ENCODE measurements around the gene ABTB1. TPM values are rescaled to one million over a fixed set of nuclear protein-coding genes. Genes with fewer than 3 reads are reported as not detected.
A peak's percentile ranks its signal among the peaks of the same experiment; 100 is the strongest.

ABTB1 gene
- total RNA-seq, 1 donor from 2014 or later = 31.7 TPM

DNA sequence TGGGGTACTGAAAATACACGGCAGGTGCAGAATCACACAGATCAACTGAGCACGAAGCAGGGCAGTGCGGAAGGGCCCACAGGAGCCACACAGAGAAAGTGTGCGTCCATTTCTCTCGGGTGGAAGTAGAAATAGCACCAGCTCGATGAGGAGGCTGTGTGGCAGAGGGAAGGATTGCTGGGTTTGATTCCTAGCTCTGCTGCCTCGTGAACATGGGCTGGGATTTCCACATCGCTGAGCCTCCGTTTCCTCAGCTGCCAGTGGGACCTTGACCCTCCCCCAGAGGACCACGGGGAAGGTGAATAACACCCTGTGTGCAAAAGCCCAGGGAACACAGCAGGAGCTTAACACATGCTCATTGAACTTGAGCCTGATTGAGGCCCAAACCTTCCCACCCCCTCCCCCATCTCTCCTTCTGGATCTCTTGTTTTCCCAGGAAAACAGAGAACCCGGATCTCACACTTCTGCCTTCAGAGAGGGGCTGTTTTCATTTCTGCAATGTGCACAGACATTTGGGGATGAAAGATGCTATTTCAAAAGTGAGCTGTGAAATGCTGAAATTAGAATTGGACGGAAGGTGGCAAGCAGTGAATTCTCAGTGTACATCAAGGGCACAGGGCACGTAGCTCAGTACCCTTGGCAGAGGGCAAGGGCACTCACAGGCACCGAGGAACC lies 38.4 kb downstream of the ABTB1 start:
- DNase-seq (ENCODE audit: missing footprints) (no peak), ATAC-seq (no peak)
- intact Hi-C loops (cut with DNase I) = no loop called here

- no peak for DNase-seq (ENCODE audit: missing footprints)
- intact Hi-C loops (cut with DNase I) = no loop called here
- no peak for ATAC-seq
Observed at GRCh38 chr3:127711896-127712295, 39.1 kb downstream of the ABTB1 start.

GRCh38 chr3:127712461-127712860 lies 39.7 kb downstream of the ABTB1 start:
- intact Hi-C loops (cut with DNase I) = no loop called here
- no peak for ATAC-seq
- no peak for DNase-seq (ENCODE audit: missing footprints)

DNA sequence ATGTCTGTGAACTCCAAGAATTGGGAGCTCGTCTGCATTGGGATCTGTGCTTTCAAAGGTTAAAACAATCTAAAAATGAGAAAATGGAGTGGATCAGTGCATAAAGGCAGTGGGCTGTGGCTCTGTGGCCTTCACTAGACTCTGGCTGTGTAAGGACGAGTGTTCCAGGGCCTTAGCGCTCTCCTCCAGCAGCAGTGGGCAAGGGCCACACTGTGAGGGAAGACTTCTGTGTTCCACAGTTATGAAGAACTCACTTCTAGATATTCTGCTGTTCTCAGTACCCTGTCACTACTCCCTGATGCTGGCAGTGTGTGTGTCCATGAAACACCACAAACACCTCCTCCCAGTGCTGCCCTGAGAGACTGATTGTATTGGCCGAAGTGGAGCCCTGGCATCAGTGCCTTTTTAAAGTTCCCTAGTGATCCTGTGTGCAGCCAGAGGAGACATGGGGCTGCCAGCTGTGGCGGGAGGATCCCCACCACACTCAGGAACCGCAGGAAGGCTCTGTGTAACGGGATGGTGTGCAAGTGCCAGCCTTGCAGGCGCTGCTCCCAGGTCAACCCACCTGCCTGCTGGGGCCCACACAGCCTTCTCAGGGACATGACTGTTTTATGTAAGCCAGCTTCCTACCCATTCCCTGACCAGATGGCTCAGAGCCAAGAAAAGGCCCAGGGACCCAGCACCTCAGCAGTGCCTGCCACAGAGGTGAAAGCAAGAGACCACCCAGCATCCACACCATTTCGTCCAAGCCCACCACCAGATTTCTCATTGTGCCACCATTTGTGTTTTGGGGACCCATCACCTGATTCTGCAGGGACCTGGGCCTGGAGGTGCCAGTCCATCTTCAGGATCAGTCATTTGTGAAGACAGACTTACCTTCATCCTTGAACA lies 40.4 kb downstream of the ABTB1 start:
- ATAC-seq = no peak
- no peak for DNase-seq (ENCODE audit: missing footprints)
- intact Hi-C loops (cut with DNase I) = no loop called here

DNA sequence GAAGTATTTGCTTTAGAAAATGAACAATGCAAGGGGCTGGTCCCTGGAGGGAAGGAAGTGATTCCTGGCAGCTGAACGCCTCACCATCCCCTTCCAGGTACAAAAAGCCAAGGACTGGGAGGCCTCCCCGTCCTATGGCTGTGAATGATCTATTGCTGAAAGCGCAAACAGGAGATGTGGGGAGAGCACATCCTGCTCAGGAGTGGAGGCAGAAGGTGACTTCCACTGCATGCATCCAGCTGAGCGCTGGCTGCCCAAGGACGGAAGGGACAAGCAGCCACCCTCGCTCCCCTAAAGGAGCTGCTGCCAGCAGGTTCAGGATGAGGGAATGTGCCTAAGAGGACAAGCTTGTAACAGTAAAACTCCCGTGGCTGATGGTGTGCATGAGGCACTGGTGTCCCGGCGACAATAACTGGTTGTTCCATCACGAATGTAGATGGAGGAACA lies 41.4 kb downstream of the ABTB1 start:
- DNase-seq (ENCODE audit: missing footprints) (no peak), ATAC-seq (no peak)
- intact Hi-C loops (cut with DNase I) = no loop called here

GRCh38 chr3:127714866-127715265 lies 42.1 kb downstream of the ABTB1 start:
- ATAC-seq = no peak
- no peak for DNase-seq (ENCODE audit: missing footprints)
- intact Hi-C loops (cut with DNase I) = no loop called here

DNA sequence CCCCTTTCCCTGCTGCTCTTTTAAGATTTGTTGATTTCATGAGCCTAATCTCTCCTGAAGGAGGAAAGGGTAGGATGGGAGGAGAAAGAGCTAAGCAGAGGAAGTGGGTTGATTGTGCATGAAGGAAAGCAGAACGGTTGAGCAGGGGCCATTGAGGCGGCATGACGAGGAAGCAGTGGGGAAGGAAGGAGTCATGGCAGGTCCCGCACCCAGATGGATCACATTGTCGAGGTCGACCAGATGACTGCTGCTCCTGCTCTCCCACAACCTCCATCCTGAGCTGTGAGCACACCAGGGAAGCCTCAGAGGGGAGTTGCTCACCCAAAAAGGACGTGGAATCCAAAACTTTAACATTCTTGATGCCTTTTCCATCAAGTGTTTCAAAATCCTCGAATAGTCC lies 42.8 kb downstream of the ABTB1 start:
- DNase-seq (ENCODE audit: missing footprints) (no peak), ATAC-seq (no peak)
- intact Hi-C loops (cut with DNase I) = no loop called here

DNA sequence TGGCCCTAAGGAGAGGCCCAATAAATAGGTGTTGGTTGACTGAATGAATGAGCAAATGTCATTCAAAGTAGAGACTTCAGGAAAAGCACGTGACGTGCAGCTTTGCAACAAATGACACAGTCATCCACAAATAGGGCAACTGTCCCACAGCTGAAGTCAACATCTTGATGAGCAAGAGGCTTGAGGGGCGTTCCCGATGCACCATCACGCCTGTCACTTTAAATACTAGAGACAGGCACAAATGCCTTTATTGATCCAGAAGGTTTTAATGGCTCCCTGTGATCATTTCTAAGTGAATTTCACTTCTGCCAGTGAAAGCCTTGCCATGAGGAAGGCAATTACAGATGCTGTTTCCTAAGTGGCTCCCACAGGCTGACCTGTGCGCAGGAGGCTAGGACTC lies 43.6 kb downstream of the ABTB1 start:
- intact Hi-C loops (cut with DNase I) = no loop called here
- DNase-seq (ENCODE audit: missing footprints) = no peak

DNA sequence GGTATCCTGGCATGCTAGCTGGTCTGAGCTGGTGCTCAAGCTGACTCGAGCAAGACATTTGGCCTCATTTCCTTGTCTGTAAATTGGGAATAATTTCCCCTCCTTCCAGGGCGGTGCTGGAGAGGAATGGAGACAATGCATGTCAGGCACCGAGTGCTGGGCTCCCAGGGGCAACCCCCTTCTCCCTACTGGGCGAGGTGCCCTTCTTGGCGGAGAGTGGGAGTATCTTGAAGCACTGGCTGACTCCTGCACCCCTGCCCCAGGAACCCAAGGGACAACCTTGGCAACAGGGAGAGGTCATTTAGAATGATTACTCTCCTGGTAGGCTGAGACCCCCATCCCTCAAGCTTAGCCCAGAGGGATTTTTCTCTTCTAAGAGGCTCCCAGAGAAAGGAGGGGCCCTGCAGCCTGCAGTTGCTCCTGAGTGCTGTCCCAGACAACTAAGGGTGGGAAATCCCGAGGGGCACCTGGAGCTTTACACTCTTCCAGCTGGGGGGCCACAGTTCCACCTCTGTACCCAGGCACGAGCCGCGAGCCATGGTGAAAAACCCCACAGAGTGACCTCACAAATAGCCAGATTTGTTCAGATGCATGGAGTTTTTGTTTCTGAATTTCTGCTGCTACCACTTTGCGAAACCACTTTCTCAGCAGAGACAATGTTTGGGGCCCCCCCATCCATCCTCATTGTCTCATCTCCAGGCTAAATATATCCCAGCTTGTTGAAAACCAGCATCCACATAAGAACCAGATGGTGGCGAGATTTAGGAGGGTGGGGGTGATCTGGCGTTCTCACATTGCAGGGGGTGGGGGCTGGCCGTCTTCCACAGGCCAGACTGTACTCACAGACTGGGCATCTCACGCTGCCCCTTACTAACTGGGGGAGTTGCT lies 44.8 kb downstream of the ABTB1 start:
- no peak for DNase-seq (ENCODE audit: missing footprints)
- ATAC-seq = peak; percentile 12
- intact Hi-C loops (cut with DNase I) = no loop called here

More for the DNA sequence above, 43.6 kb downstream of the ABTB1 start:
- no peak for ATAC-seq

DNA sequence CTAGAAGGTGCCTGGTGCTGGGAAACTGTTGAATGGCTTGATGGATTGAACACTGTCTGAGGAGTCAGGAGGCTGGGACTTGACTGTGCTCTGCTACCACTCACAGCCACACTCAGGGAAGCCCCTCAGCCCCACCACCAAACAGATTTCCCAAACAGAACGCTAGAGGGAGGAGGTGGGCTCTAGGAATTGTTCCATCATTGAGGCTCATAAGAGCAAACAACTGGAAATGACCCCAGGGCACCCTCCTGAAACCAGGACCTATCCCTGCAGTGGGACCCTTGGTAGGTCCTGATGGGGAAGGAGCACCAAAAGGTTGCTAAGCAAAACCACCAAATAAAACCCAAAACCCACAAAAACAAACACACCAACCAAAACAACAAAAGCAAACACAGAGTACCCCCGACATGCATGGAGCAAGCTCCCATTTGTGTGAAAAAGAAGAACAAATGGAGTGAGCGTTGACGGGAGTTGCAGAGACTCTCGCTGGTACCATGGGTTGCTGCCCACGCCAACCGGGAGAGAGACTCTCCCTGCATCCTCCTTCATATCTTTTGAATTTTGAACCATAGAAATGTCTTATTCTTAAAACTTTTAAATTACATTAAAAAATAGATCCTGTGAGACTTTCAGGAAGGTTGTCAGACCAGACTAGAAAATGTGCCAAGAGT lies 45.6 kb downstream of the ABTB1 start:
- intact Hi-C loops (cut with DNase I) = no loop called here
- DNase-seq (ENCODE audit: missing footprints) (no peak), ATAC-seq (no peak)

DNA sequence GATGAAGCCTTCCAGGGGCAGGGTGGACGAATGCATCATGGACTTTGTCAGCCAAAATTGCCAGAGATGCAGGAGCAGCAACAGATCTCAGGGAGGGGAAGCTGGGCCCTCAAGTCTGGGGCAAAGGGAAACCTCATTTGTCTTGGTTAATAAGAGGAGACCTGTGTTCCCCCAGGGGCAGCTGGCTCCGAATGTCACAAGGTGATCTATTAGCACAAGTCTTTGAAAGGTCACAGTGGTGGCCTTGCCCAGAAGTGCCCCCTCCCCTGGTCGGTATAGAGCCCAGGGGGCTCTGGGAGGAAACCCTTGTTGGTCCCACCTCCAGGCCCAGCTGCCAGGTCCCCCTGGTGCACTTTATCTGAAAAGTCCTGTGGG lies 46.2 kb downstream of the ABTB1 start:
- intact Hi-C loops (cut with DNase I) = no loop called here
- no peak for DNase-seq (ENCODE audit: missing footprints)
- ATAC-seq = no peak

GRCh38 chr3:127719369-127719768 lies 46.6 kb downstream of the ABTB1 start:
- intact Hi-C loops (cut with DNase I) = no loop called here
- DNase-seq (ENCODE audit: missing footprints) (no peak), ATAC-seq (no peak)

DNA sequence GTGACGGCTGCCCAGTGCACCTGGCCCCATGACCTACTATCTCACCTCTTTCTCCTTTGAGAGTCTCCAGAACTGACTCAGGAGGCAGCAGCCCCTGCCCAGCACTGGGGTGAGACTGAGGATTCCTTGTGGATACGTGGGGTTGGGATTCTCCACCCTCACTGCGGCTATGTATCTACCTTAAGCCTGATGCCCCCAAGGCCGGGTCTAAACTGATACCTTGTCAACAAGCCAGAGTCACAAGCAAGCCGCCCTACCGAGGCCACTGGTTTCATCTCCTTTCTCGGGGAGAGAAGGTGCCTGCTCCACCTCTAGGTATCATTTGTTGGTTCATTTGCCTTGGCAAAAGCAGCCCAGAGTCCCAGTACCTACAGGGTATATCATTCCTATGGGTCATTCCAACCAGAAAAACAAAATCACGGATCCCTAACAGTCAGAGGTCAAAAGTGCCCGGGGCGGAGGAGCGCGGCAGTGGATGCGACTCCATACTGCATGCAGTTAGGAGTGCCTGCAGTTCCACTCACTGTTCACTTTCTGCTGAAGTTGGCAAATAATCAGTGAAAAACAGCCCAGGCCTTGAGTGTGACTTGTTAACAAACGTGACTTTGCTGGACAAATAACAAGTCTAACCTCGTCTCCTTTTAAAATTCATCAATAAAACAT lies 47.5 kb downstream of the ABTB1 start:
- no peak for DNase-seq (ENCODE audit: missing footprints)
- intact Hi-C loops (cut with DNase I) = no loop called here
- ATAC-seq = no peak

DNA sequence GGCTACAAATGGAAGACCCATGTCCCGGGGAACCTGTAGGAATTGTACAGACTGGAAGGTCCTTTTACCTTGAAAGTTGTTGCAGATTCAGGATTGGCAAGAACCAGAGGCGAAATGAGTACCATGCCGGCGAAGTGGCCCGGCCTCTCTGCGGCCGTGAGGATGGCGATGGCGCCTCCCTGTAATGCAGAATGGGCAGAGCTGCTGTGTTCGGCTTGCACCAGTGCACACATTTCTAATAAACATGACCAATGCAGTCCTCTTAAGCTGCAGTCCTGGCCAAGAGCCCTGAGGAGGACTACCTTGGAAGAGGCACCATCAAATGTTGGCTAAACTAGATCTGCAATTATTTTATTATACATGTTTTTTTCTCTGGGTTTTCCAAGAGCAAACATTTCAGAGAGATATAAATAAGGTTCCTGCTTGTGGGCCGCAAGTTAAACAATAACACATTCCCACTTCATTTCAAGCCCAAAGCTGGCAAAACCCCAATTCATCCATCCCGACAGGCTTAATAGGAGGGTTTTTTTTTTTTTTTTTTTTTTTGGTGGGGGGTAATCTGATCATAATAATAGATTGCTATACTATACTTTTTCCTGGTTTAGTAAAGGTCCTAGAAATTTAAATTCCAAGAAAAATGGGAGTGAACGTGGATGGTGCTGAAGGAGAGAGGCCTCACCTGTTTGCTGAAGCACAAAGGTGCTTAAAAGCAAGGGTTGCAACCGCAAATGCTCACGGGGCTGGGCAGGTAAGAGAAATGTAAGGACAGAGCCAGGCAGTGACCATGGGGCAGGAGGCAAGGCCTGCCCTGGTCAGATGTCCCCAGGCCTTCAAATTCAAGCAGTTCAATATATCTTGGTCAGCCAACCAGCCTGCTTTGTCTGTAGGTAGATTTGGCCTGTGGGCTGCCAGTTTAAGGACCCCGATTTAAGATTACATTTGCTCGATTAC lies 48.5 kb downstream of the ABTB1 start:
- ATAC-seq (no peak), DNase-seq (ENCODE audit: missing footprints) (no peak)
- intact Hi-C loops (cut with DNase I) = no loop called here

- intact Hi-C loops (cut with DNase I) = no loop called here
- ATAC-seq (no peak), DNase-seq (ENCODE audit: missing footprints) (no peak)
Observed at GRCh38 chr3:127722091-127722784, 49.5 kb downstream of the ABTB1 start.

GRCh38 chr3:127723011-127723567 lies 50.3 kb downstream of the ABTB1 start:
- ATAC-seq = peak; percentile 49
- no peak for DNase-seq (ENCODE audit: missing footprints)
- intact Hi-C loops (cut with DNase I) = no loop called here
